ENCODE measurements around the gene BCR.

GRCh38 chr22:23361676-23362075 is 181.4 kb downstream of the BCR start:
- TF ChIP-seq RAD21 (IDR thresholded peaks at IDR 0.05 in 1 of 2, conservative IDR thresholded peaks at IDR 0.05 in 1 of 2; ENCODE audit: low read depth in 2 of 2, low read length in 2 of 2) (no peak), USF2 (IDR thresholded peaks at IDR 0.05; ENCODE audit: low read length) (no peak), CTCF (IDR thresholded peaks at IDR 0.05; ENCODE audit: control extremely low read depth in 1 of 3, insufficient read depth in 1 of 3, low read depth in 1 of 3, low read length in 3 of 3) (no peak), EZH2 (IDR thresholded peaks at IDR 0.05; ENCODE audit: low read depth, low read length, severe bottlenecking) (no peak), CEBPB (IDR thresholded peaks at IDR 0.05; ENCODE audit: low read depth, low read length) (no peak), POU5F1 (IDR thresholded peaks at IDR 0.05; ENCODE audit: low read depth, low read length) (no peak), POLR2AphosphoS5 (IDR thresholded peaks at IDR 0.05; ENCODE audit: low read depth, low read length) (no peak), SIN3A (conservative IDR thresholded peaks at IDR 0.05 in 1 of 2, IDR thresholded peaks at IDR 0.05 in 1 of 2; ENCODE audit: low read depth in 1 of 2, low read length in 2 of 2) (no peak), ZNF274 (IDR thresholded peaks at IDR 0.05; ENCODE audit: borderline replicate concordance, extremely low read depth, low read length) (no peak), NRF1 (IDR thresholded peaks at IDR 0.05; ENCODE audit: low read depth, low read length) (no peak), GABPA (IDR thresholded peaks at IDR 0.05; ENCODE audit: borderline replicate concordance, insufficient read depth, low read length) (no peak), RFX5 (IDR thresholded peaks at IDR 0.05; ENCODE audit: borderline replicate concordance, low read depth, low read length) (no peak), JUND (IDR thresholded peaks at IDR 0.05; ENCODE audit: low read length) (no peak)

Measured in H1 (cell line).